NCI-H82 treated with DMSO at 0.1 percent for 48 hours (cell line): ENCODE measurements around the gene LCN15.
"Not testable (repeated sequence)": the region's sequence is repeated elsewhere in the genome, so short reads cannot be mapped to it uniquely, and the experiment has no call there.

ENCODE experiments used
- DNase-seq: peaks from one replicate; lab custom pipeline; 2025; ENCODE audit not compliant: unreplicated experiment; lab: John Stamatoyannopoulos, UW

LCN15 gene

GRCh38 chr9:136723362-136723976 lies 40.8 kb downstream of the LCN15 start:
- no peak for DNase-seq

- DNase-seq, result no peak
Observed at GRCh38 chr9:136722969-136723356, 41.4 kb downstream of the LCN15 start.

DNA sequence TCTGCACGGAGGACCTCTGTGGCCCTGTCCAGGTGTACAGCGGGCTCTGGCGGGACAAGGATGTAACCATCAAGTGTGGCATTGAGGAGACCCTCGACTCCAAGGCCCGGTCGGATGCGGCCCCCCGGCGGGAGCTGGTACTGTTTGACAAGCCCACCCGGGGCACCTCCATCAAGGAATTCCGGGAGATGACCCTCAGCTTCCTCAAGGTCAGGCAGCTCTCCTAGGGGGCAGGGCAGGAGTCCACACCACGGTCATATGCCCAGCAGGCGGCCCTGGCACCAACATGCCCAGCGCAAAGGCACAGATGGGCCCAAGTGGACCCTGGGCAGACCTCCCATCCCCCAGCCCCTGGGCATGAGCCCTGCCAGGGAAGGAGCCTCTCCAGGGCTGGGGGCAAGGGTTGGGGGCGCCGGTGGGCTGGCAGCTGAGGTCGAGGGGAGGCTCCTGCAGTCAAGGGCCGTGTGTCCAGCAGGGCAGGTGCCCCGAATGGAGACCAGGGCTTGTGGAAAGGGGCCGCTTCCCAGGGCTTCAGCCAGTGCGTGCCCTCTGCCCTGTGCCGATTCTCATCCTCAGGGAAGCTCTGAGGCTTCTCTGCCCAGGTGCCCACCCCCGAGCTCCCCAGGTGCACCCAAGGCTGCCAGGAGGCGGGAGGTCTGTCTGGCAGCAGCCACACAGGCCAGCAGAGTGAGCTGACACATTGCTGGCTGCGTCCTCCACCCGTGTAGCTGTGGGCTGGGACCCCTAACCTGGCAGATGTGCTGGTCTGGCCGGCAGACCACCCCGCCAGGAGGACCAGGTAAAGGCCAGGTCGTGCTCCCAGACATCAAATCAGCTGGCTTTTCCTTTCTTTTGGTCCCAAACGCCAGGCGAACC lies 42.0 kb downstream of the LCN15 start:
- no peak for DNase-seq

DNA sequence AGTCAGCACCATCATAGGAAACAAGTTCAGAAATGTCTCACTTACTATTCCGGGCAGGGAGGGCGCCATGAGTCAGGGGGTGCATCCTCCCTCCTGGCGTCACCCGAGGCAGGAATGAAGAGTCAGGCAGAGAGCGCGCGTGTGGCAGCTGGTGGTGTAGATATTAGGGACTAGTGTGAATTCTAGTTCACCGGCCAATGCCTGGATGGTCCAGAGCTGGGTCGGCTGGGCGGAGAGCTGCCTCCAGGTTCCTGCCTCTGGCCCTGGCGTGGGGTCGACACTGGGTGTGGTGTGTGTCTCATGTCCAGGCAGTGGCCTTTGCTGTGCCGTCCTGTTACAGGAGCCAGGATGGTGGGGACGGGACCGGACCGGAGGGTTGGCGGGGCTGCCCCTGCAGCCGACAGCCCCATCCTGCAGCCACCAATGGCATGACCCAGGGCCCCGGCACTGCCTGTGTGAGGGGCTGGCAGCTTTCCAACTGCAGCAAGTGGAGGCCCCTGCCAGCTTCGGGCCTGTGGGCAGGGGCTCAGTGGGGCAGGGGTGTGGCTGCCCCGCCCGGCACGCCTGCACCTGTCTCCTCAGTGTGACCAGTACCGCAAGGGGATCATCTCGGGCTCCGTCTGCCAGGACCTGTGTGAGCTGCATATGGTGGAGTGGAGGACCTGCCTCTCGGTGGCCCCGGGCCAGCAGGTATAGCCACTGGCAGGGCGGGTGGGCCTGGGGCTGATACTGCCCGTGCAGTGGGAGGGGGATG lies 42.8 kb downstream of the LCN15 start:
- no peak for DNase-seq

DNA sequence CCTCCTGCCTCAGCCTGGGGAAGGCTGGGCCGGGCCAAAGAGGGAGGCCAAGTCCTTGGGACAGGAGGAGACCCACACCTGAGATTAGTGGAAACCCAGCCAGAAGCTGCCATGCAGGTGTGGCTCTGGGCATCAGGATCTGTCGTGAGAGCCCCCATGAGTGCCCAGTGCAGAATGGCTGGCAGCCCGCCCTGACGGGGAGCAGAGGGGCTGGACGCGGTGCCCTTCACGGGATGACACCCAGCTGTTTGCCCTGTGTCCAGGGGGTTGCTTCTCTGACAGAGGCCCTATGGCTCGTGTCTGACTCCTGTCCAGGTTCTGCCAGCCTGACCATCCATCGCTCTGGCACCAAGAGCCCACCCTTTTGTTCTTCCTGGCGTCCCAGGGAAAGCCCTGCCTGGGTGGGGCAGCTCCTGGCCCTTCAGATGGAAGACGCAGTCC lies 43.4 kb downstream of the LCN15 start:
- DNase-seq, result no peak

DNA sequence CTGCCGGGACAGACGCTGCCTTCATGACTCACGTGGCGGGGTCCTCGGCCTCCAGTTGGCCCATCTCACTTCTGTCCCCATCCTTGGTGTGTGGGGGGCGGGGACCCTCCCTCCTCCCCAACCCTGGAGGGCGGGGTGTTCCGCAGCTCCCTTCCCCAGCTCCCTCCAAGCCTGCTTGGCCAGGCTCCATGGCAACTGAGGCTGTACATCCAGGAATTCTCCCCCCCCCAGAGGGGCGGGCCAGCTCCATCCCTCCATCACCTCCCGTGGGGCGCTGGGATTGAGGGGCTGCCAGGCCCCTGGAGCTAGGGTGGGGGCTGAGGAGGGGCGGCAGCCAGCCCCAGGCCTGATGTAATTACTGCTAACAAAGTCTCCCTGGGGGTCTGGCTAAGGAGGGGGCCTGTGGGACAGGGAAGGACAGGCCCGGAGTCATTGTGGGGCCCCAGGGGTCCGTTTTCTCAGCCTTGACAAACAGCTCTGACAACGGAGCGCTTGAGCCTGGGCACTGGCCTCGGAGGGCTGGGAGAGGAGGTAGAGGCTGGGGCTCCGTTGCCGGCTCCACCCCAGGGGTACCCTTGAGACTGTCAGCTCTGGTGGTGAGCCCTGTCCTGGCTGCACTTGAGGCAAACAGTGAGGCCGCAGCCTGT lies 43.9 kb downstream of the LCN15 start:
- DNase-seq, result no peak

GRCh38 chr9:136719195-136719880 lies 45.0 kb downstream of the LCN15 start:
- no peak for DNase-seq

GRCh38 chr9:136718345-136719194 lies 45.7 kb downstream of the LCN15 start:
- DNase-seq, result no peak

DNA sequence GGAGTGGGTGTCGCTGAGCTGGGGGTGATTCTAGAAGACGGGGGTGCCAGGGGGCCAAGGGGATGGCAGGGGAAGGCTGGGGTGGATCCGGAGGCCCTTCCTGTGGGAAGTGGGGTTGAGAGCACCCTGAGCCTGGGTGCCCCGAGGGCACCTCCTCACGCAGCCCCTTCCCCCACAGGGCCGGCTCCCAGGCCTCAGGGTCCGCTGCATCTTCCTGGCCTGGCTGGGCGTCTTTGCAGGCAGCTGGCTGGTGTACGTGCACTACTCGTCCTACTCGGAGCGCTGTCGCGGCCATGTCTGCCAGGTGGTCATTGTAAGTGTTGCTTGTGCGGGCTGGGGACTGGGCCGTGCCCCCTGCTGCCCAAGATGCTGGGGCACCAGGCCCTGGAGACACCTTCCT lies 46.9 kb downstream of the LCN15 start:
- DNase-seq, result no peak

GRCh38 chr9:136714893-136715274 lies 49.4 kb downstream of the LCN15 start:
- DNase-seq, result no peak

DNA sequence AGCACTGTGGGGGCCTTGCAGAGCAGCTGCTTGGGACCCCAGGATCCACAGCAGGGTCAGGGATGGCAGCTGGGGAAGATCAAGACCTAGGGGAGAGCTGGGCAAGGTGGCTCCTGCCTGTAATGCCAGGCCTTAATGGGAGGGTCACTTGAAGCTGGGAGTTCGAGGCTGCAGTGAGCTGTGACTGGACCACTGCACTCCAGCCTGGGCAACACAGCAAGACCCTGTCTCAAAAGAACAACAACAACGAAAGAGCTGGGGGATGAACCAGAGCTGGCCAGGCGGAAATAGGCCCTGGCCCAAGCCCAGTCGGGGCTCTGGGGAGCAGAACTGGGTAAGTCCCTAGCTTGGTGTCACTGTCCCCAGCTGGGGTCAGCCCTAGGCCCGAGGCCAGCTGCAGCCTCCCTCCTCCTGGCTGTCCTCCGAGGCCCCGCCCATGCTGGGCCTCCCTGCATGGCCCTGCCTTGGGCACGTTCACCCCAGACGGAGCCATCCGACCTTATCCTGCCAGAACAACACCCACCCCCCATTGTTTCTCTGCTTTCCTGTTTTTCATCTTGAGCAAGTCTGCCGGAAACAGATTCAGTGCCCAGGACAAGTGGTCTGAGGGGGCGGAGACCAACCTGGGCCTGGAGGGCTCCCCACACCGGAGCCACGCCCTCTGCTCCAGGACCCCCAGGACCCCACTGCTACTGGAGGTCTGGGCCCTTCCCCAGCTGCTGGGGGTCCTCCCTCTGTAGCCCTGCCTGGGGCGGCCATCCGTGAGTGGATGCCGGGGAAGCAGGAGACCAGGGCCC lies 50.0 kb downstream of the LCN15 start:
- DNase-seq, result no peak

DNA sequence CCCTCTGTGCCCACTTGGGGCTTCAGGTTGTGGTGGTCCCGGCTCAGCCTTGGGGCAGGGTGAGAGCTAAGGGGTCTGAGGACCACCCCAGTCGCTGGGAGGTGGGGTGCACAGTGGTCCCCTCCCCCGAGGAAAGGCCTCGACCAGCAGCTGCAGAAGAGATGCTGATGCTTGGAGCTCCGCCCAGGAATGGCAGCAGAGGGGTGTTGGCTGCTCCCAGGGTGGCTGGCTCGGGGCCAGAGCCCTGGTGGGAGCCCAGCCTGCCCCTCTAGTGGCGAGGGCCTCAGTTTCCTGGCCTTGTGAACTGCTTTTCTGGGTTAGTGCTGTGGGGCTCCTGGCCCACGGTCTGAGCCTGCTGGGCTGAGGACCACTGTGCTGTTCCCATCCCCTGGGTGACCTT lies 50.8 kb downstream of the LCN15 start:
- no peak for DNase-seq

- DNase-seq, result no peak
Observed at GRCh38 chr9:136712690-136713544, 51.4 kb downstream of the LCN15 start.

GRCh38 chr9:136711751-136712689 lies 52.3 kb downstream of the LCN15 start, which contains the start of gene DIPK1B:
Gene DIPK1B (plus strand): TSS chr9:136712572. CDS start chr9:136712666, 94 bp downstream.
- DNase-seq, result no peak

DNA sequence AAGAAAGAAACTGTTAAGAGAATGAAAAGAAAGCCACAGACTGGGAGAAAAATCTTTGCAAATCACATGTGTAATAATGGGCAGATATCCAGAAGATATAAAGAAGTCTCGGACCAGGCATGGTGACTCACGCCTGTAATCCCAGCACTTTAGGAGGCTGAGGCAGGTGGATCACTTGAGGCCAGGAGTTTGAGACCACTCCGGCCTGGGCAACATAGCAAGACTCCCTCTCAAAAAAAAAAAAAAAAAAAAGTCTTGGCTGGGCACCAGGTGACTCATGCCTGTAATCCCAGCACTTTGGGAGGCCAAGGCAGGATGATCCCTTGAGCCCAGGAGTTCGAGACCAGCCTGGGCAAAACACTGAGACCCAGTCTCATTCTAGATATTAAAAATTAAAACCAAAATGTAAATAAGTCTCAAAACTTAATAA lies 53.1 kb downstream of the LCN15 start:
- DNase-seq, result not testable (repeated sequence)

DNA sequence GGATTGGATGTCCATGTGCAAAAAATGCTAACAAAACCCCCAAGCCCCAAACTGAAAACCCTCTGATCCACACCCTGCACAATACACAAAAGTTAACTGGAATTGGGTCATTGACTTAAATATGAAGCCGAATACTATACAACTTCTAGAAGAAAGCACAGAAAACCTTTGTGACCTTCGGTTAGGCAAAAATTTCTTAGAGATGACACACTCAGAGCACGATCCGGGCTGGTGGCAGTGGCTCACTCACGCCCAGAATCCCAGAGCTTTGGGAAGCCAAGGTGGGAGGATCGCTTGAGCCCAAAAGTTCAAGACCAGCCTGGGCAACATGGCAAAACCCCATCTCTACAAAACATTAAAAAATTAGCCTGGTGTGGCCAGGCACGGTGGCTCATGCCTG lies 53.8 kb downstream of the LCN15 start:
- DNase-seq, result no peak
